ENCODE data around the gene CRB2. TPM values are rescaled to one million over a fixed set of nuclear protein-coding genes. Genes with fewer than 3 reads are reported as not detected.

Gene CRB2
- total RNA-seq, 2 donors from 2014 or later = 1.6 to 3.5 TPM

DNA sequence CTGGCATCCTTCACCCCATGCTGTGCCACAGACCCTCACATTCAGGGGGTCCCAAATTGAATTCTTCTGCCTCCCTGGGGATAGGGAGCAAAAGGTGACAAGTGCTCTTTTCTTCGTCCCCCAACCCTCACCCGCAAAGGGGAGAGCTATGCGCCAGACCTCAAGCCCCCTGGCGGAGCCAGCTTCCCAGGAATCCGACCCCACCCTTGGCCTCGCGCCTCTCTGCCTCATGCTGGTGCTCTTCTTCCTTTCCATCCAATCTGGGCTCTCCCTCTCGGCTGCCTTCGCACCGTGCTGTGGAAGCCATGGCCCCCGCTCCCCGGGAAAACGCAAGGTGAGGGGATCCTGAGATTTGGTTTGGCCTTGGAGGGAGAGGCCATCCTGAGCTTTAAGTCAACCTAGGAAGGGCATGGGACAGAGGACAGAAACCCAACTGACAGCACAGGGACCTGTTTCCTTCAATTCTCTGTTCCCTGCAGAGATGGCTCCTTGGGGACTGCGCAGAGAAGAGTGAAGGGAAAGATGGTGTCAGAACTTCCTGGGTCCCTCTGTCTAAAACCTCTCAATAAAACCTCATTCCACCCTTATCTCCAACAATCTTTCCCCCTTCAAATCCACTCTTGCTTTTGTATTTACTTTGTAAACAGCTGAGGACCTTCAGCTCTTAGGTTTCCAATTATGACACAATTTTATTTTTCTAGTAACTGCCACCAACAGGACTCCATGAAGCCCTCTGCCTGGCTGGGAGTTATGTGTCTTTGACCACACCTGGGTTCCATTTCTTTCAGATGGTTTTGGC lies 36.3 kb upstream of the CRB2 start:
- Histone ChIP-seq H3K4me1 (peaks cover 0 to 30% of the 10 kb centered on the region in 2 donors), H3K27me3 (no peaks in the 10 kb centered on the region), H3K27ac (no peak overlapping the region), H3K9me3 (no peaks in the 10 kb centered on the region), H3K36me3 (no peaks in the 10 kb centered on the region), H3K4me3 (no peak overlapping the region)
- TF ChIP-seq, protein P1, sequence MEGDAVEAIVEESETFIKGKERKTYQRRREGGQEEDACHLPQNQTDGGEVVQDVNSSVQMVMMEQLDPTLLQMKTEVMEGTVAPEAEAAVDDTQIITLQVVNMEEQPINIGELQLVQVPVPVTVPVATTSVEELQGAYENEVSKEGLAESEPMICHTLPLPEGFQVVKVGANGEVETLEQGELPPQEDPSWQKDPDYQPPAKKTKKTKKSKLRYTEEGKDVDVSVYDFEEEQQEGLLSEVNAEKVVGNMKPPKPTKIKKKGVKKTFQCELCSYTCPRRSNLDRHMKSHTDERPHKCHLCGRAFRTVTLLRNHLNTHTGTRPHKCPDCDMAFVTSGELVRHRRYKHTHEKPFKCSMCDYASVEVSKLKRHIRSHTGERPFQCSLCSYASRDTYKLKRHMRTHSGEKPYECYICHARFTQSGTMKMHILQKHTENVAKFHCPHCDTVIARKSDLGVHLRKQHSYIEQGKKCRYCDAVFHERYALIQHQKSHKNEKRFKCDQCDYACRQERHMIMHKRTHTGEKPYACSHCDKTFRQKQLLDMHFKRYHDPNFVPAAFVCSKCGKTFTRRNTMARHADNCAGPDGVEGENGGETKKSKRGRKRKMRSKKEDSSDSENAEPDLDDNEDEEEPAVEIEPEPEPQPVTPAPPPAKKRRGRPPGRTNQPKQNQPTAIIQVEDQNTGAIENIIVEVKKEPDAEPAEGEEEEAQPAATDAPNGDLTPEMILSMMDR (IDR thresholded peaks at IDR 0.05) = no peak
- no peak for DNase-seq (ENCODE audit: low spot score)

DNA sequence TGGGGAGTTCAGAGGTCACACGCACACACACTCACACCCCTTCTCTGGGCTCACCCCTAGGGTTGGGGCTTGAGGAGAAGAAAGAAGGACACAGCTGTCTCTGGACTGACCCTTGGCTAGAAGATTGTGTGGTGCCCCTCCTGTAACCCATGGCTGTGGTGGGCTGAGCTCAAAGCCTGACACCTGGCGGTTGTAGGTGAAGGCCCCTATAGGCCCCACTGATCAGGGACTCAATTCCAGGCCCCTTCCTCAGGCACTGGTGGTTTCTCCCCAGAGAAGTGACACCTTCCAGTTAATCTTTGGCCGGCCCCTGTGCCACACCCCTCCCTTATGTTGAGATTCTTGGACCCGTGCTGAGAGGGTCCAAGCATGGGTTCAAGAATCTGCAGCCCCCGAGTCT lies 35.2 kb upstream of the CRB2 start:
- Histone ChIP-seq H3K27me3 (no peaks in the 10 kb centered on the region), H3K4me3 (no peak overlapping the region), H3K36me3 (no peaks in the 10 kb centered on the region), H3K9me3 (no peaks in the 10 kb centered on the region), H3K27ac (no peak overlapping the region), H3K4me1 (peaks cover 0 to 30% of the 10 kb centered on the region in 2 donors)
- TF ChIP-seq, protein P1 (IDR thresholded peaks at IDR 0.05) = no peak
- DNase-seq (ENCODE audit: low spot score) = no peak

DNA sequence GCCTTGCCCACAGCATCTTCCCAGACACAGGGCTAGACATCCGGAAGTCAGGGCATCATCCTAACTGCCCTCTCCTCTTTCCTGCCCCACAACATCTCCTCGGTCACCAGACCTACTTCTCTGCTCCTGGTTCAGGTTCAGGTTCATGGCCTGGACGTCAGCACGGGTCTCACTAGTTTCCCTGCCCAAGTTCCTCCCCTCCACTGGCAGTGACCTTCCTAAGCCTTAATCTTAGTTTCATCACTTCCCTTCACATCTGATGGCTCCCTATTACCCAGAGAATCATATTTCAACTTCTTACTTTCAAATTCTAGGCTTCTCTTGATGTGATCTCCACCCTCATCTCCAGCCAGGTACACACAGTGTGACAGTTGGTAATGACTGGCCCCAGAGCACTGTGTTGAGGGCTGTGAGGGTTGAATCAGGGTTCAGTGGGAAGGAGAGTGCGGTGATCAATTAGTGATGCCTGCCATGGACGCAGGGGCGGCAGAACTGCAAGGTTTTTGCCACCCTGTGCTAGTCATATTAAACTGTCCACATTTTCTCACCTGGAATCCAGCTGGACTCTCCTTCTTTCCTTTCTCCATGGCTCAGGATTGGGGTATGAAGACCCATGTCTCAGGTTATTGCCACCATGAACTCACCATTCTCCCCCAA lies 34.3 kb upstream of the CRB2 start:
- Histone ChIP-seq H3K9me3 (no peaks in the 10 kb centered on the region), H3K27ac (no peak overlapping the region), H3K4me3 (no peak overlapping the region), H3K4me1 (peaks cover 0 to 30% of the 10 kb centered on the region in 2 donors), H3K36me3 (no peaks in the 10 kb centered on the region), H3K27me3 (no peaks in the 10 kb centered on the region)
- TF ChIP-seq, protein P1 (IDR thresholded peaks at IDR 0.05) = no peak
- no peak for DNase-seq (ENCODE audit: low spot score)

DNA sequence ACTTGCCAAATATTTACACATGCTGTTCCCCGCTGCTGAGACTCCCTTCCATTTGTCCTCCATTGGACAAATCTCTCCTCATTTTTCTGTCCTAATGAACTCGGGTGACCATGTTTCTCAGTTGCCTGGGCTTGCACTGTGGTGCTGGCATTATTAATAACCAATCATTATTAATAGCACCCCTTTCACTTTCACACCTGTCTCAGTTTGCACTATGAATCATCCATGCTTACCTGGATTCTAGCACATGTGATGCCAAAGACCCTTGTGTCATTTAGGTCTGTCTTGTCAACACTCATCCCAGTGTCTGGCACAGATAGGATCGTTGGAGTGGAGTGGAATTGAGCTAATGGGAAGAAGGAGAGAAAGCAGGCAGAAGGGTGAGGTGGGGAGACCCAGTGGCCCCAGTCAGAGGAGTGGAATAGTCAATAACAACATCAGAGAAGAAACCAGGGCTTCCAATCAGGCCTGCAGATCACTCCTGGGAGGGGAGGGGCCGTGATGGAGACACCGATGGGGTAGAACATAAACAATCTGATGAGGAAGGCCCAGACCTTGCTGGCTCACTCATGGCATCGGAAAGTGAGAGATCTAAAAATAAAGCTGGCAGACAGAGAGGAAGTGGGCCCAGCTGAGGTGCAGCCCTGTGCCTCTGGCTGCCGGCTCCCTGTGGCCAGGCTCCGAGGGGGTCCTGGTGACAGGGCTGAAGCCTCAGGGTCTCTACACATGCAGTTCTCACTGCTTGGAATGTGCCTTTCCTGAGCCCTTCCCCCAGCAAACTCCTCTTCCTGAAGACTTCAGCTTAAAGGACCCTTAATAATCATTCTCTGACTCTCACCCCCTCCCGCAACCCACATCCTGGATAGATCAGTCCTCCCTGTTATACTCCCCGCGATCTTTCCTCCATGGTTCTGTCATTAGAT lies 33.5 kb upstream of the CRB2 start:
- DNase-seq (ENCODE audit: low spot score) = no peak
- Histone ChIP-seq H3K27me3 (no peaks in the 10 kb centered on the region), H3K36me3 (no peaks in the 10 kb centered on the region), H3K27ac (peak overlapping the region; percentile 66 to 70), H3K9me3 (no peaks in the 10 kb centered on the region), H3K4me1 (peaks cover 0 to 30% of the 10 kb centered on the region in 2 donors), H3K4me3 (no peak overlapping the region)
- TF ChIP-seq, protein P1 (IDR thresholded peaks at IDR 0.05) = no peak

DNA sequence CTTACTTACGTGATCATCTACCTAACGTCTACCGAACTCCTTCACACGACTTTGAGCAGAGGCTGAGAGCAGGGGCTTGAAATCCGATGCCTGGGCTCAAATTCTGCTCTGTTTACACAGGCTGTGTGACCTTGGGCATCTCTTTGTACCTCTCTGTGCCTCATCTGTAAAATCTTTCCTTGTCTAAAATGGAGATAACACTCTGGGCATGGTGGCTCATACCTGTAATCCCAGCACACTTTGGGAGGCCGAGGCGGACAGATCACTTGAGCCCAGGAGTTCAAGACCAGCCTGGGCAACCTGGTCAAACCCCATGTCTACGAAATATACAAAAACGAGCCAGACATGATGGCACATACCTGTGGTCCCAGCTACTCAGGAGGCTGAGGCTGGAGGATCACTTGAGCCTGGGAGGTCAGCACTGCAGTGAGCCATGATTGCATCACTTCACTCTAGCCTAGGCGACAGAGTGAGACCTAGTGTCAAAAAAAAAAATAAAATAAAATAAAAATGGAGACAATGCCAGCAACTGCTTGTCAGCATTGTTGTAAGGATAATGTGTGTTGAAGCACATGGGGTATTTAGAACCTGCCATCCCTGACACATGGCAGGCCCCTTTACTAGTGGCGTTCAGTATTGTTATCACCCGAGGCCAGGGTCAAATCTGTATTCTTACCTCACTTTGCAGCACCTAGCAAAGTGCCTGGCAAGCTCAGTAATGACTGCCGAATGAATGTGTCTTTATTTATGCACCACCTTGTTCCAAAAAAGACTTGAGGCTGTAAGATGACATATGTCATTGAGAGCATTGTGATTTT lies 32.6 kb upstream of the CRB2 start:
- Histone ChIP-seq H3K27me3 (no peaks in the 10 kb centered on the region), H3K9me3 (no peaks in the 10 kb centered on the region), H3K4me3 (no peak overlapping the region), H3K36me3 (no peaks in the 10 kb centered on the region), H3K27ac (peak overlapping the region; percentile 66 to 70), H3K4me1 (peaks cover 0 to 30% of the 10 kb centered on the region in 2 donors)
- TF ChIP-seq, protein P1 (IDR thresholded peaks at IDR 0.05) = no peak
- no peak for DNase-seq (ENCODE audit: low spot score)

Data from right atrium auricular region (tissue), 2 donors.